Measurements from ENCODE around the gene CENPL. TPM values are rescaled to one million over a fixed set of nuclear protein-coding genes. Genes with fewer than 3 reads are reported as not detected.

Gene CENPL
- total and polyA plus RNA-seq, 9 of the 15 experiments (the other 6 are each of a cell fraction or from before 2014, with no cell fraction given): 33.0 to 52.7 (median 39.7) TPM

GRCh38 chr1:173768827-173769226 is 55.9 kb downstream of the CENPL start:
- H3K36me3 ChIP-seq (ENCODE audit: control insufficient read depth, insufficient read depth, low read length): peaks cover 23% of the 10 kb centered on the region; the same call in 2 of the 3 replicates
- no TSS peak for BruUV-seq (replicated peaks)
- POLR2A ChIA-PET: interaction anchor here (1.0 kb wide), 1 partner anchor 11 kb away, joined by 3 read pairs; no protein-coding TSS in a partner anchor
- no peak overlapping the region for H3K4me3 ChIP-seq
- H3K27me3 ChIP-seq (ENCODE audit: control insufficient read depth in 2 of 2, insufficient read depth in 2 of 2, low read length in 2 of 2): no peaks in the 10 kb centered on the region
- no peaks in the 10 kb centered on the region for H3K4me1 ChIP-seq (replicated peaks in 1 of 2; ENCODE audit: control insufficient read depth in 2 of 2, insufficient read depth in 2 of 2, low read length in 2 of 2)
- intact Hi-C loops (cut with micrococcal nuclease) (no loop called here), in situ Hi-C loops (cut with MboI) (no loop called here)
- H3K4me2 ChIP-seq (ENCODE audit: insufficient read depth, low read length): no peak overlapping the region
- H3K79me2 ChIP-seq (ENCODE audit: control insufficient read depth, insufficient read depth, low read length): no peaks in the 10 kb centered on the region
- peaks cover 2% of the 10 kb centered on the region; the same call in 1 of the 2 replicates for H3K9me3 ChIP-seq (replicated peaks; ENCODE audit: control insufficient read depth, insufficient read depth, low read depth, low read length)
- no peak for FAIRE-seq
- no peak for DNase-seq (ENCODE audit: extremely low read depth in 1 of 4, low spot score in 3 of 4)
- no peak for ATAC-seq
- no peaks in the 10 kb centered on the region for H3K9me1 ChIP-seq (ENCODE audit: control insufficient read depth, insufficient read depth, low read length)
- CTCF ChIA-PET (ENCODE audit: low intra/inter-chr PET ratio): no interaction called here
- no peak for TF ChIP-seq ZNF431 (CRISPR knock-in tag; IDR thresholded peaks at IDR 0.05)
- no peak overlapping the region for H3K27ac ChIP-seq (ENCODE audit: extremely low read depth, low read depth, low read length)
- H3K9ac ChIP-seq (ENCODE audit: insufficient read depth in 1 of 2, low read depth in 2 of 2, low read length in 2 of 2): no peak overlapping the region
- 77% methylated on average over 3 of the region's 3 CpGs for WGBS (ENCODE audit: insufficient coverage, low coverage, missing lambda C conversion rate)
- H4K20me1 ChIP-seq (replicated peaks; ENCODE audit: control insufficient read depth, insufficient read depth, low read length): no peaks in the 10 kb centered on the region
- H2AFZ ChIP-seq (ENCODE audit: low read depth, low read length): no peak overlapping the region

- H3K36me3 ChIP-seq (ENCODE audit: control insufficient read depth, insufficient read depth, low read length): peaks cover 23% of the 10 kb centered on the region; the same call in 2 of the 3 replicates
- intact Hi-C loops (cut with micrococcal nuclease): no loop called here
- H3K9ac ChIP-seq (ENCODE audit: insufficient read depth in 1 of 2, low read depth in 2 of 2, low read length in 2 of 2): no peak overlapping the region
- H3K4me1 ChIP-seq (replicated peaks in 1 of 2; ENCODE audit: control insufficient read depth in 2 of 2, insufficient read depth in 2 of 2, low read length in 2 of 2): no peaks in the 10 kb centered on the region
- 56% methylated on average over 2 of the region's 2 CpGs for WGBS (ENCODE audit: insufficient coverage, low coverage, missing lambda C conversion rate)
- H3K9me3 ChIP-seq (replicated peaks; ENCODE audit: control insufficient read depth, insufficient read depth, low read depth, low read length): peaks cover 2% of the 10 kb centered on the region; the same call in 1 of the 2 replicates
- ChIA-PET CTCF (ENCODE audit: low intra/inter-chr PET ratio) (no interaction called here), POLR2A (no interaction called here)
- no peaks in the 10 kb centered on the region for H3K27me3 ChIP-seq (ENCODE audit: control insufficient read depth in 2 of 2, insufficient read depth in 2 of 2, low read length in 2 of 2)
- no TSS peak for BruUV-seq (replicated peaks)
- no peak overlapping the region for H3K4me2 ChIP-seq (ENCODE audit: insufficient read depth, low read length)
- ATAC-seq (no peak), DNase-seq (ENCODE audit: extremely low read depth in 1 of 4, low spot score in 3 of 4) (no peak), FAIRE-seq (no peak)
- no peak overlapping the region for H2AFZ ChIP-seq (ENCODE audit: low read depth, low read length)
- no peaks in the 10 kb centered on the region for H4K20me1 ChIP-seq (replicated peaks; ENCODE audit: control insufficient read depth, insufficient read depth, low read length)
- no peaks in the 10 kb centered on the region for H3K79me2 ChIP-seq (ENCODE audit: control insufficient read depth, insufficient read depth, low read length)
- no peak overlapping the region for H3K4me3 ChIP-seq
- H3K9me1 ChIP-seq (ENCODE audit: control insufficient read depth, insufficient read depth, low read length): no peaks in the 10 kb centered on the region
- in situ Hi-C loops (cut with MboI): no loop called here
- no peak for TF ChIP-seq MBD1 (CRISPR knock-in tag; IDR thresholded peaks at IDR 0.05)
- TF ChIP-seq, protein P1, sequence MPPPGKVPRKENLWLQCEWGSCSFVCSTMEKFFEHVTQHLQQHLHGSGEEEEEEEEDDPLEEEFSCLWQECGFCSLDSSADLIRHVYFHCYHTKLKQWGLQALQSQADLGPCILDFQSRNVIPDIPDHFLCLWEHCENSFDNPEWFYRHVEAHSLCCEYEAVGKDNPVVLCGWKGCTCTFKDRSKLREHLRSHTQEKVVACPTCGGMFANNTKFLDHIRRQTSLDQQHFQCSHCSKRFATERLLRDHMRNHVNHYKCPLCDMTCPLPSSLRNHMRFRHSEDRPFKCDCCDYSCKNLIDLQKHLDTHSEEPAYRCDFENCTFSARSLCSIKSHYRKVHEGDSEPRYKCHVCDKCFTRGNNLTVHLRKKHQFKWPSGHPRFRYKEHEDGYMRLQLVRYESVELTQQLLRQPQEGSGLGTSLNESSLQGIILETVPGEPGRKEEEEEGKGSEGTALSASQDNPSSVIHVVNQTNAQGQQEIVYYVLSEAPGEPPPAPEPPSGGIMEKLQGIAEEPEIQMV (tag; conservative IDR thresholded peaks at IDR 0.05; ENCODE audit: low read depth): no peak
- no peak for TF ChIP-seq WHSC1 (IDR thresholded peaks at IDR 0.05; ENCODE audit: low read length)
- TF ChIP-seq CBX3 (IDR thresholded peaks at IDR 0.05; ENCODE audit: borderline replicate concordance in 1 of 2, low read length in 2 of 2): no peak
- no peak for TF ChIP-seq ZNF347 (CRISPR knock-in tag; IDR thresholded peaks at IDR 0.05; ENCODE audit: low read depth)
- TF ChIP-seq, protein P2, sequence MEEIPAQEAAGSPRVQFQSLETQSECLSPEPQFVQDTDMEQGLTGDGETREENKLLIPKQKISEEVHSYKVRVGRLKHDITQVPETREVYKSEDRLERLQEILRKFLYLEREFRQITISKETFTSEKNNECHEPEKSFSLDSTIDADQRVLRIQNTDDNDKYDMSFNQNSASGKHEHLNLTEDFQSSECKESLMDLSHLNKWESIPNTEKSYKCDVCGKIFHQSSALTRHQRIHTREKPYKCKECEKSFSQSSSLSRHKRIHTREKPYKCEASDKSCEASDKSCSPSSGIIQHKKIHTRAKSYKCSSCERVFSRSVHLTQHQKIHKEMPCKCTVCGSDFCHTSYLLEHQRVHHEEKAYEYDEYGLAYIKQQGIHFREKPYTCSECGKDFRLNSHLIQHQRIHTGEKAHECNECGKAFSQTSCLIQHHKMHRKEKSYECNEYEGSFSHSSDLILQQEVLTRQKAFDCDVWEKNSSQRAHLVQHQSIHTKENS (CRISPR knock-in tag; IDR thresholded peaks at IDR 0.05): no peak
- TF ChIP-seq RFX1 (IDR thresholded peaks at IDR 0.05): no peak
- TF ChIP-seq CC2D1A (IDR thresholded peaks at IDR 0.05): no peak
- no peak for TF ChIP-seq EP400 (IDR thresholded peaks at IDR 0.05)
- no peak overlapping the region for H3K27ac ChIP-seq (ENCODE audit: extremely low read depth, low read depth, low read length)
These were observed 56.5 kb downstream of the CENPL start for GRCh38 chr1:173768206-173768605.
